COLO829 (cell line): ENCODE data around the gene BRI3BP.
"Not testable (repeated sequence)": the region's sequence is repeated elsewhere in the genome, so short reads cannot be mapped to it uniquely, and the experiment has no call there.

Experiments used
- DNase-seq: peaks from one replicate; pipeline ENCODE4 v3.0.0; 2012; ENCODE audit warnings: low spot score

BRI3BP gene

GRCh38 chr12:125023065-125023464 lies 29.6 kb downstream of the BRI3BP start:
- DNase-seq: no peak

DNA sequence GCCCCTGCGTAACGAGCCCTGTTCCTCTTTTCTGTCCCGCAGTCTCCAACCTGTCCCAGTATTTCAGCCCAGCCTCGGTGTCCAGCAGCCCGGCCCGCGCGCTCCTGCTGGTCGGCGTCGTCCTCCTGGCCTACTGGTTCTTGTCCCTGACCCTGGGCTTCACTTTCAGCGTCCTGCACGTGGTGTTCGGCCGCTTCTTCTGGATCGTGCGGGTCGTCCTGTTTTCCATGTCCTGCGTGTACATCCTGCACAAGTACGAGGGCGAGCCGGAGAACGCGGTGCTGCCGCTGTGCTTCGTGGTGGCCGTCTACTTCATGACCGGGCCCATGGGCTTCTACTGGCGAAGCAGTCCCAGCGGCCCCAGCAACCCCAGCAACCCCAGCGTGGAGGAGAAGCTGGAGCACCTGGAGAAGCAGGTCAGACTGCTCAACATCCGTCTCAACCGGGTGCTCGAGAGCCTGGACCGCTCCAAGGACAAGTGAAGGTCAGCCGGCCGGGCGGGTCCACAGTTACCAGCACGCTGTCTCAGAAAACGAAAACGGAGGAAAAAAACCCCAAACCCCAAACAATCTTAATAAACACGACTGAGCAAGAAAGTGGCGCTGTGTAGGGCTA lies 31.6 kb downstream of the BRI3BP start:
- DNase-seq: no peak

DNA sequence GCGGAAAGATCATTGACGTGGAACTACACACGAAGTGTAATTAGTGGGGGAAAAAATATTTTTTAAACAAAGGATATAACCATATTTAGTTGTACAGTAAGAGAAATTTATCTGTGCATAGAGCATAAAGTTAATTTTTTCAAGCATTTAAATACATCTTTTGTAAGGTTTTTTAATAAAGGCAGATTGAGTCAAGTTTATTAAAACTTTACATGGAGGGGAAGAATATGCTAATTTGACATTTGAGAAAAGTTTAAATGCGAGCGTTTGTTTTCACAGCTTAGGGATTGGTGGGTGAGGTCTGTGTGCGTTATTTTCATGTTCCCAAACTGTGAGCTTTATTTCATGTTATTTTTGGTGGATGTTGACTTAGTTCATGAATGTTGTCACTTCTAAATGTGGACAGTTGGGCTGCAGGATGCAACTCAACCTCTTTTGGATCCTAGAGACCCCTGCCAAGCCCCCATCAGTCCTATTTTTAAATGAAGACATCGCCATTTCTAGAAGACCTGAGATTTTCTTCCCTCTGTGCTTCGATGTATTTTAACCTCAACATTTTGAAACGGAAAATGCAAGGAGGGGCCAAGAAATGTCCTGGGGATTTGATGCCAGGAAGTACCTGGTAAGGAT lies 32.3 kb downstream of the BRI3BP start:
- DNase-seq: no peak

GRCh38 chr12:125028106-125028505 lies 34.7 kb downstream of the BRI3BP start:
- no peak for DNase-seq

DNA sequence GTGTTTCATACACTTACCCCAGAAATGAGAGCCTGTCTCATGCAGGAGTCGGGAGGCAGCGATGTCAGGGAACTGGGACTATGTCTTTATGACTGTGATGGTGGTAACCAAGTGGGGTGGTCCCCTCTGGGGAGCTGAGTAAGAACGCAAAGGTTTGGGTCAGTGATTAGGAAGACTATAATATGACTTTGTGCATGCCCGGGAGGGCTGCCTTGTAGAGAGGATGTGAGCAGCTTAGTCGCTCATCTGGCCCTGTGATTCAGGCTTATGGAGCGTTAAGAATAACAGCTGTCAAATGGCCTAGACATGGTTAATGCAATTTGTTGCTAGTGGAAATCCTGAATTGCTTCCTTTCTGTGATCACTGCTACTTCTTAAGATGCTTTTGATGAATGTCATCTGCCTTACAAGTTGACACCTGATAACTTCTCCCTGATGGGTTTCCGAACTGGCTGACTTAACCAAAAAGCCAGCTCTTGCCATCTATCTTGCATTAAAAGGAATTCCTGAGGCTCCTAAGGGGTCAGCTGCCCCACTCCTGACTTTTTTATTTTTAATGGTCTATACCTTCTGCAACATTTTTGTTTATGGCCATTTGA lies 36.4 kb downstream of the BRI3BP start:
- DNase-seq: no peak

- DNase-seq: not testable (repeated sequence)
Measured at GRCh38 chr12:125031471-125031870, 38.0 kb downstream of the BRI3BP start.

GRCh38 chr12:125032466-125033152 lies 39.2 kb downstream of the BRI3BP start:
- DNase-seq: no peak

DNA sequence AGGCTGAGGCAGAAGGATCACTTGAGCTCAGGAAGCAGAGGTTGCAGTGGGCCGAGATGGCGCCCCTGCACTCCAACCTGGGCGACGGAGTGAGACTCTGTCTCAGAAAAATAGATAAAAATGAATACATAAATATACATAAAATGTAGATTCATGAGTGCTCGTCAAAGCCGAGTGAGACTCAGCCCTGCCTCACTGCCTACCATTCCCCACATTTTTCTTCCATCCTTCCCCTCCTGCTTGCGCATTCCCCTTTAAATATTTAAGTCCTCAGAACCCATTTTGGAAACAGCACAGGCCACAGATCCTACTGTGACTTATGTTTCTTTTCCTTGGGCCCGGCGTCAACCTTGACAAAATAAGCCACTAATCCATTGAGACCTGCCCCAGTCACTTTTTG lies 39.8 kb downstream of the BRI3BP start:
- no peak for DNase-seq

GRCh38 chr12:125038976-125039625 lies 45.7 kb downstream of the BRI3BP start:
- no peak for DNase-seq

- no peak for DNase-seq
Measured at GRCh38 chr12:125049093-125049458, 55.6 kb downstream of the BRI3BP start.

GRCh38 chr12:125050446-125050845 lies 57.0 kb downstream of the BRI3BP start:
- no peak for DNase-seq

GRCh38 chr12:125050868-125051267 lies 57.4 kb downstream of the BRI3BP start:
- DNase-seq: no peak

GRCh38 chr12:125053821-125054220 lies 60.4 kb downstream of the BRI3BP start:
- DNase-seq: no peak

GRCh38 chr12:125055591-125055990 lies 62.1 kb downstream of the BRI3BP start:
- no peak for DNase-seq

GRCh38 chr12:125056306-125056705 lies 62.9 kb downstream of the BRI3BP start:
- DNase-seq: no peak

DNA sequence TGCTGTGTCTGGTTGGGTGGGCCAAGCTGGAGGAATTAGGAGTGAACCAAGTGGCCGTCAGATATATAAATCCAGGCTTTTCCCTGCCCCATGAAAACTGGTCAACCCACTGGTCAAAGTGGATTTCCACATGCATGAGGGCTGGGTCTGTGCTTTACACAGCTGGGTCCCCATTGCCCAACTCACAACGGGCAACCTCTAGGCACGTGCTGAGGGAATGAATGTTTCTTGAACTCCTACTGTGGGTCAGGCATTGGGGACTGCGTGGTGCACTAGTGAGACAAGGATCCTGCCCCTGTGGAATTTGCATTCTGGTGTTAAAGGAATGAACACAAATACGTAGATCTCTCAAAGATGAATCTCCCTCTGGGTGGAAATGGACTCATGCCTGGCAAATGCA lies 64.3 kb downstream of the BRI3BP start:
- no peak for DNase-seq

DNA sequence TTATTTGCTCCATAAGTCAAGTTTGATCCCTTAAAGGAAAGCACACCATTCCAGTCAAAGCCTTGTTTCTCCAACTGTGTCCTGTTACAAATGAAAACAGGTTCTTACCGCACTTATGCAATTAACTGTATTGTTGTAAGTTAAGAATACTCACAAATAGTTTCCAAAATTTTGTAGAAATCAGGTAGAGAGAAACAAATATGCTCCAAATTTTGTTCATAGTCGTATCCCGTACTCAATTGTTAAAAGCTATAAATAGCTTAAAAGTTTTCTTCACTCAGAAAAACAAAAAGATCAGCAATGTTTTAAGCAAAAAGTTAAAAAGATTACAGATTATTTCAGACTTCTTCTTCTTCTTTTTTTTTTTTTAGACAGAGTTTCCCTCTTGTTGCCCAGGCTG lies 67.8 kb downstream of the BRI3BP start:
- no peak for DNase-seq

GRCh38 chr12:125063522-125063921 lies 70.1 kb downstream of the BRI3BP start:
- DNase-seq: not testable (repeated sequence)

GRCh38 chr12:125064492-125064891 lies 71.0 kb downstream of the BRI3BP start:
- no peak for DNase-seq

DNA sequence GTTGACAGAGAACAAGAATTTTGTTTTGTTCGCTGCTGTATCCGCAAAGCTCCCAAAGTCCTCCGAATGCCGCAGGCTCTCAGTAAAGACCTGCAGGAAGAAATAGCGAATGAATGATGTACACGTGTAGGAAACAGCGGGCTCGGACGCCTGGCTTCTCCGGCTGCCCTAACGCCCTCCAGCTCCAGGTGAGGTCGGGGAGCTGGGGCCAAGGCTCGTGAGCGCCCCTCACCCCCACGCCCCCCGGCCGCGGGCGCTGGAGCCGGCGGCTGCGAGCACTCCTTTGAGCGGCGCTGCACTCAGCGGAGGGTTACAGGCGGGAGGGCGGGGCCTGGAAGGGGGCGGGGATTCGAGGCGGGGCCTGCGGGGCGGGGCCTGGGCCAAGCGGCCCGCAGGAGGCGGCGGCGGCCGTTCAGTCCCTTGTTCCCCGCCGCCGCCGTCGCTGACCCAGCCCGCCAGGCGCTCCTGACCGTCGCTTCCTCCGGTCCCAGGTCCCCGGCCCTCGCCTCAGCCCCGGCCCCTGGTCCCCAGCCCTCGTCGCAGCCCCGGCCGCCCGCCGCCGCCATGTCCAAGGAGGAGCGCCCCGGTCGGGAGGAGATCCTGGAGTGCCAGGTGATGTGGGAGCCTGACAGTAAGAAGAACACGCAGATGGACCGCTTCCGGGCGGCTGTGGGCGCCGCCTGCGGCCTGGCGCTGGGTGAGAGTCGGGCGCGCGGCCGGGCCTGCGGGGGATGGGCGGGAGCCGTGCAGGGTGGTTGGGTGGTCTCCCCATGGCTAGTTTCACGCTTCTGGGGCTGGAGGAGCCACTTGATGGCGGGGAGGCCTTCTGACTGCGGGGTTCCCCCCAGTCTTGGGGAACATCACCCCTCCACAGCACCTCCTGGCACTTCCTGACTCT lies 71.8 kb downstream of the BRI3BP start, which contains the start of gene AACS:
Gene AACS, plus strand, starts transcription at position 415 of the 898 bp plus-strand sequence. Its CDS starts 150 bp downstream, at position 565.
- DNase-seq: peak; percentile 84

DNA sequence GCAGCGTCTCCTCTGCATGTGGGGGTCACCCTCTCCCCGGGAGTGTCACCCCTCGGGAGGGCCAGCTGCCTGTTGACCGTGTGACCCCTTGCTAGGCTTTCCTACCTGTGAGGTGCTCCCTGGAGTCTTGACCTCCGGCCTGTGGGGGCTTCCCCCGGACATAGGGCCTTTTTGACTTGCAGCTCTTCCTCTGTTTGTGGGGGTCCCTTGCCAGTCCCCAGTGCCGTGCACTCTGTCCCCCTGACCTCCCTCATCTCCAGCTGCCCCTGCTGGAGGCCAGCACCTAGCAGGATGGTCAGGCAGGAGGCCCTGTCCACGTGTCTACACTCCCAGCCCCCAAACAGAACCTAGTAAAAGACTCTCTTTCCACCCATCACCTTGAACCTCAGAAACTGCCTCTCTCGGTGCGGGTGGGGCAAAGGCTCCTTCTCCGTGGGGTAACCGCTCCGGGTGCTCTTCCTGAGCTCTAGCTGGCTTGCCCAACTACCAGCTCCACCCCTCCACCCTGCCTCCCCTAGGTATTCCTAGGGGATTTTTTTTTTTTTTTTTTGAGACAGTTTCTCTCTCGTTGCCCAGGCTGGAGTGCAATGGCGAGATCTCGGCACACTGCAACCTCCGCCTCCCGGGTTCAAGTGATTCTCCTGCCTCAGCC lies 72.6 kb downstream of the BRI3BP start:
- no peak for DNase-seq
